Activated T-cell treated with anti-CD3 and anti-CD28 coated beads, Interleukin-2, amount 50 U/mL, for 48 hours (primary cell): ENCODE results near the gene MYH16.
"Not testable (repeated sequence)": the region's sequence is repeated elsewhere in the genome, so short reads cannot be mapped to it uniquely, and the experiment has no call there.

Experiments
- DNase-seq, 2 experiments: peaks; one replicate each; pipeline ENCODE4 v3.0.0-alpha.2; 2020

MYH16 gene

DNA sequence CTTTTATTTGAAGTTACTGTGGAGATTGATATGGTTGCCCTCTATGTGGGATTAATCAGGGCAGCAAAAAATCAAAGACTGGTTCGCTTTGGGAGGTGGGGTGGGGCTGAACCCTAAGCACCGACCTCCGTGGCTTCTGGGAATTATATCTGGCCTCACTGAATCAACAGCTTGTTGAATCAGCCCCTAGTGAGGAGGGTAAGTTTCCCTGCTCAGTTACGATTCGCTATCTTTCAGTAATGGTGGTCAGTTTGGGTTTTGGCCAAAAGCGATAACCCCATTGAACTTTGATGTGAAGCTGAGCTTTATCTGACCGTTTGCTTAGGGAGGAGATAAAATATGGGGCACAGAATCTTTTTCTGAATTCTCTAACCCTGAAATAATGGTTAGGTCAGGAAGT is 36.5 kb downstream of the MYH16 start:
- no peak for DNase-seq

DNA sequence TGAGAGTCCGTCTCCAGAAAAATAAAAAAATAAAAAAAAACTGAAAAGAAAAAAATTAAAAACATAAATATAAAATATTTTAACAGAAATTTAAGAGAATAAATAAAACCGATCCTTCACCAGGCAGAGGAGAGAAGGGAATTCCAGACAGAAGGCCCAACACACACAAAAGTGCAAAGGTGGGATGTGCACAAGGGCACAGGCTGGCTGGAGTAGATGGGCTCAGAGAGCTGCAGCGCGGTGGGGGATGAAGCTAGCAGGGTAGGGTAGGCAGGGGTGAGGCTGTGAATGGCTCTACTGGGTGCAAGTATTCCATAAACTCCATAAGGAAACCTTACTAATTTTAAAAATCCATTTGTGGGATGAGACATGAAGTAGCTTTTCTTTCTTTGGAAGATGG is 37.4 kb downstream of the MYH16 start:
- no peak for DNase-seq

DNA sequence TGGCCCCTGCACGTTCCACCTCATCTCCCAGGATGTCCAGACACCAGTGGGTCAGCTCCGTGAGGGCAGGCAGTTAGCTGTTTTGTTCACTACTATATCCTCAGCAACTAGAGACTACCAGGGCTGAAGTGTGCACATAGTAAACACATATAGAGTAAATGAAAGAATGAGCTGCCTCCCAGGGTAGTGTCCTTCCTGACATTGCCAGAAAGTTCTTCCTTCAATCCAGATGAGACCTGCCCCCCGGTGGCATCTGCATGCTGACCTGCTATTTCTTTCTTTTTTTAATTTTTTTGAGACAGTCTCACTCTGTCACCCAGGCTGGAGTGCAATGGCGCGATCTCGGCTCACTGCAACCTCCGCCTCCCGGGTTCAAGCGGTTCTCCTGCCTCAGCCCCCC is 39.1 kb downstream of the MYH16 start:
- DNase-seq = no peak

DNA sequence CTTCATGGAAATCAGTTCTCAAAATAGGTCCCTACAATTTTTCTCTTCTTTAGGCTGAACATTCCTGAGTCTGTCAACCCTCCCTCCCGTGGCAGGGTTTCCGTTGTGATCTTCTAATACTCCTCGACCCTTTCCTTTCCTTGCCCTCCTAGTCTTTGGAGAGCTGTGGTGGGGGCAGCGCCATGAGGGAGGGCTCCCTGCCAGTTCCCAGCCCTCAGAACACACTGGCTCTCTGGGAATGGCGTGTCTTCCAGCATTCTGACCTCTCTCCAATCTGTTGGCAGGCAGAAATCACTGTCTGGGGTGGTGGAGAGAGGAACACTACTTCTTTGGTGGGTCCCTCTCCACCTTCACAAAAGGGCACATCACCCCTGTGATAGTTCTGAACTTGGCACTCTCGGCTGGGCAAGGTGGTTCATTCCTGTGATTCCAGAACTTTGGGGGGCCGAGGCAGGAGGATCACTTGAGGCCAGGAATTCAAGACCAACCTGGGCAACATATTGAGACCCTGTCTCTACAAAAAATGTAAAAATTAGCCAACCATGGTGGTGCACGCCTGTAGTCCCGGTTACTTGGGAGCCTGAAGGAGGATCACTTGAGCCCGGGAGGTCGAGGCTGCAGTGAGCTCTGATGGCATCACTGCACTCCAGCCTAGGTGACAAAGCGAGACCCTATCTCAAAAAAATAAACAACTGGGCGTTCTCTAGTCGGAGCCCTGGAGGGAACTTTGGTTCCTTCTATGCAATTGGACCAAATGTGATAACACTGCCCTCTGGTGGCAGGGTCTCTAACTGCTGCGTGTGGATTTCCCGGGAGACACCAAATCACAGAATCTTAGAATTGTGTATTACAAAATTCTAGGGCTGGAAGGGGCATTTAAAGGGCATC is 39.9 kb downstream of the MYH16 start:
- peak; percentile 83 to 84 for DNase-seq

DNA sequence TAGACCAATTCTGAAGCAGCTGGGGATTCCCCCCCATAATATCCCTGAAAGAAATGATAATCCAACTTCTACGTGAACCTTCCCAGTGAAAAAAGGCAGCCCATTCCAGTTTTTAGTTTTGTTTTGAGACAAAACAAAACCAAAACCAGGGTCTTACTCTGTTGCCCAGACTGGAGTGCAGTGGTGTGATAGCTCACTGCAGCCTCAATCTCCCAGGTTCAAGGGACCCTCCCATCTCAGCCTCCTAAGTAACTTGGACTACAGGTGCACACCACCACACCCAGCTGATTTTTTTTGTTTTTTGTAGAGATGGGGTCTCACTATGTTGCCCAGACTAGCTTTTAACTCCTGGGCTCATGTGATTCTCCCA is 40.5 kb downstream of the MYH16 start:
- DNase-seq = no peak

DNA sequence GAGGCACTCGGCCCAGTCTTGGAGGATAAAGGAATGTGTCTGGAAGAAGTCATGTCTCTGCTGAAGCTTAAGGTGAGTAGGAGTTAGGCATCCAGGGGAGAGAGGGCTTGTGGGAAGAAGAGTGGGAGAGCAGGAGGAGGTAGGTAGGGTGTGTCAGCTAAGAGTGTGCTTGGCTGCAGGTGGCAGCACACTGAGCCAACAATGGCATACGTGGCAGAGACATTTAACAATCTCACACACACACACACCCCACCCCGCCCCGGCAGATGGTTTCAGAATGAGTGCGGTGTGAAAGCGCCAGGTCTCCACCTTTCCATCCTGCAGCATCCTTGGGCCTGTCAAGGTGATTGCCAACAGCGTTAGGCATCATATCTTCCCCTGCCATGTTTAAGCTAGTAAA is 41.9 kb downstream of the MYH16 start:
- peak; percentile 71 for DNase-seq

DNA sequence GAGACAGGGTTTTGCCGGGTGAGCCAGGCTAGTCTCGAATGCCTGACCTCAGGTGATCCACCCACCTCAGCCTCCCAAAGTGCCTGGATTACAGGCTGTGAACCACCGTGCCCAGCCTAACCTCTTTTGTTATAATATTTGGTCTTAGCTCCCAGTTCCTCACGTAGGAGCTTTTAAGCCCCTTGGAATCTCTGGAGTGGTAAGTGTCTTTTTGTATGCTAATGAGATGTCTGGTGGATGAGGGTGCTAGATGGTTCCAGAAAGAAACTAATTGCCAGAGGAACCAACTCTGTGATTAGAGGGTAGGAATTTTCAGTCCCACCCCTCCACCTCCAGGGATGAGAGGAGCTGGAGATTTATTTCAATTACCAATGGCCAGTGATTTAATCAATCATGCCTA is 47.7 kb downstream of the MYH16 start:
- DNase-seq = no peak

DNA sequence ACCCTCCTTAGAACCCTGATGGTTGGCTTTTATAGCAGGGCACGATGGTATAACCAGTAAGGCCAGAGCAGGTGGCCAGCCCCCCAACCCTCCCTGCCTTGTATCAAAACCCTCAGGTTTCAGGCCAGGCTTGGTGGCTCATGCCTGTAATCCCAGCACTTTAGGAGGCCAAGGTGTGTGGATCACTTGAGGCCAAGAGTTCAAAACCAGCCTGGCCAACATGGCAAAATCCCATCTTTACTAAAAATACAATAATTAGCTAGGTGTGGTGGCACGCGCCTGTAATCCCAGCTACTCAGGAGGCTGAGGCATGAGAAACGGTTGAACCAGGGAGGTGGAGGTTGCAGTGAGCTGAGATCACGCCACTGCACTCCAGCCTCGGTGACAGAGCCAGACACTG is 50.0 kb downstream of the MYH16 start:
- DNase-seq = not testable (repeated sequence)

DNA sequence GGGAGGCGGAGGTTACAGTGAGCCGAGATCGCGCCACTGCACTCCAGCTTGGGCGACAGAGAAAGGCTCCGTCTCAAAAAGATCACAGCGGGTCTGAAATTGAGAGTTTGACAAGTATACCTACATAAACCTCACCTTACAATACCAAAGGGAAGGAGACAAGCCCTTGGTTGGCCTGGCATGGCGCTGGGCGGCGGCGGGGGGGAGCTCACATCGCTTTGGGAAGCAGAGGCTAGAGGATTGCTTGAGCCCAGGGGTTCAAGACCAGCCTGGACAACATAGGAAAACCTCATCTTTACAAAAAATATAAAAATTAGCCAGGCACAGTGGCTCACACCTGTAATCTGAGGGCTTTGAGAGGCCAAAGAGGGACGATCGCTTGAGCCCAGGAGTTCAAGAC is 51.9 kb downstream of the MYH16 start:
- no peak for DNase-seq

DNA sequence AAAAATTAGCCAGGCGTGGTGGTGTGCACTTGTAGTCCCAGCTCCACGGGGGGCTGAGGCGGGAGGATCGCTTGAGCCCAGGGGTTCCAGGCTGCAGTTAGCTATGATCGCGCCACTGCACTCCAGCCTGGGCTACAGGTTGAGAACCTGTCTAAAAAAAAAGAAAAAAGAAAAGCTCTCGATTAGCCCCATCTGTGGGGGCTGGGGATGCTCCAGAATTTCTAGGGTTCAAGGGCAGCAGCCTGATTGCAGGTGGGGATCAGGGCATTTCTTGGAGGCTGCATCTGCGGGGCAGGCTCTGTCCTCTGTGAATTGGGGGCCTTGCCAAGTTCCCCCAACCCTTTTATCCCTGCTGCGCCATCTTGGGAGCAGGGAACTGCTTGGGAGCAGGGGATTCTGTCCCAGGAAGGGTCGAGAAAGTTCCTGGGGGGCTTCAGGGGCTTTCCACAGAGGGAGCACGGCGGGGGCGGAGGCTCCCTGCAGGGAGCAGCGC is 52.4 kb downstream of the MYH16 start:
- no peak for DNase-seq

DNA sequence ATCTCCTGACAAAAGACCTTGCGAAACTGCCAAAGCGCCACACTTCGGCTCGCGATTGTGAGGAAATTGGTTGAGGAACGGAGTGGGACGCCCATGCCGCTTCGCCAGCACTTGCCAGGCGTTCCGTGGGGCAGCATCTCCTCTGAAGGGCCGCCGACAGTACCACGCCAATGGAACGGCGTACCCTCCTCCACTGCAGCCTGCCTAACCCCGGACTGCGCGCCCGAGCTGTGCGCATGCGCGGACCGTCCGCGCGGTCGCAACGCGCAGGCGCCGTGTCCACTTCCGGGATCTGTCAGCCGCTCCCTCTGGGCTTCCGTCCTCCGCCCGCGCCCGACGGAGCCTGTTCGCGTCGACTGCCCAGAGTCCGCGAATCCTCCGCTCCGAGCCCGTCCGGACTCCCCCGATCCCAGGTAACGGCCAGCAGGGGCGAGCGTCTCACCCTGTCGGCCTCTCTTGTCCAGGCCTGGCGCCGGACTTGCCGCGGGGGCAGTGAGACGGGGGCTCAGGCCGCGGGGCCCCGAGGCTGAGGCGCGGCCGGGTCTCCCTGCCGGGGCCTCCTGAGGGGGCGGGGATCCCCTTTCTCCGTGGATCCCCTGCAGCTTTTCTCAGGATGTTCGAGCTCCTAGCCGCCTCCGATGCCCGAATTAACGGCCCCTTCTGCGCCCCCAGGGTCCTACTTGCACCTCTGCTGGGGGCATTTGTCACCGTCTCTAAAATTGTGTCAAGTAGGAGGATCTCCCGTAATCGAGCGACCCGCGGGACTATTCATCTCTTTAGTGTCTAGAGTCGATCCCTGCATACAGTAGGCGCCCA is 53.2 kb downstream of the MYH16 start, which contains the start of gene ARPC1A:
ARPC1A (plus strand) TSS at position 307 of the 816 bp plus-strand sequence. CDS start 7,456 bp downstream, outside the sequence.
- DNase-seq = peak; percentile 94 to 96

DNA sequence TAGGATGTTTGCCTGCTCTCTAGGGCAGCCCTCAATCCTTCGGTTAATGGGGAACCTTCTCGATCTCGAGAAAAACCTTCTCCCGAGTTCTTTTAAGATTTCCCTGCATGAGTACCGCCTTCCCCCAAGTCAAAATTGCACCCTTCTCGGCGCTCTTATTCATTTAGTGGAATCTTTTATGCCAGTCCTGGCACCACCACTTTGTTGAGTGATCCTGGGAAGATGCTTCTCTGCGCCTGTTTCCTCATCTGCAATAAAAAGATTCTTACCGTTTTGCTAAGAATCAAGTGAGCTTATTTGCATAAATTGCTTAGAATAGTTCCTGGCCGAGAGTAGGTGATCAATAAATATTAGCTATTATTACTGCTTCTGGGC is 53.8 kb downstream of the MYH16 start:
- DNase-seq = no peak

DNA sequence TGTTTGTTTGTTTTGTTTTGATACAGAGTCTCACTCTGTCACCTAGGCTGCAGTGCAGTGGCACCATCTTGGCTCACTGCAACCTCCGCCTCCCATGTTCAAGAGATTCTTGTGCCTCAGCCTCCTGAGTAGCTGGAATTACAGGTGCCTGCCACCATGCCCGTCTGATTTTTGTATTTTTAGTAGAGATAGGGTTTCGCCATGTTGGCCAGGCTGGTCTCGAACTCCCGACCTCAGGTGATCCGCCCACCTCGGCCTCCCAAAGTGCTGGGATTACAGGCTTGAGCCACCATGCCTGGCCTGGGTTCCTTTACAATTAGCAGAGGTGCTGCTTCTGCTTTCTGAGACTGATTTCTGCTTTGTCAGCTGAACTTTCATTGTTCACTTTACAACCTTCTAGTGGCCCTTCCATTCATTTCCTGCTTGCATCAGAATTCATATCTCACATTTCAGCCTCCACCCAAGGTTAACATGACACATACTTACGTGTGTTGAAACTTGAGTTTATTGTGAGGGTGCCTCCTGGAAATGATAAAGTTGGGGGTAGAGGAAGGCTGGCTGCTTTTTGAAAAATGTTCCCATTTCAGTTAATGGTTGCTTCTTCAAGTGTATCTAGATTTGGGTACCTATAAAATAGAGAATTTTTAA is 57.8 kb downstream of the MYH16 start:
- DNase-seq = peak; percentile 45 to 53

DNA sequence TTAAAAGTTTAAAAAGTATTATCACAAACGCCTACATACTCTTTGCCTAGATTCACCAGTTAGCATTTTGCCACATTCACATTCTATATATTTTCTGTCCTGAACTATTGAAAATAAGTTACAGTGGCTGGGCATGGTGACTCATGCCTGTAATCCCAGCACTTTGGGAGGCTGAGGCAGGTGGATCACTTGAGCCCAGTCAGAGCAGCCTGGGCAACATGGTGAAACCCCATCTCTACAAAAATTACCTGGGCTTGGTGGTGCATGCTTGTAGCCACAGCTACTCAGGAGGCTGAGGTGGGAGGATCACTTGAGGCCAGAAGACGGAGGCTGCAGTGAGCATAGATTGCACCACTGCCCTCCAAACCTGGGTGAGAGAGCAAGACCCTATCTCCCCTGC is 58.4 kb downstream of the MYH16 start:
- peak in 1 of 2 experiments; percentile 41 for DNase-seq

DNA sequence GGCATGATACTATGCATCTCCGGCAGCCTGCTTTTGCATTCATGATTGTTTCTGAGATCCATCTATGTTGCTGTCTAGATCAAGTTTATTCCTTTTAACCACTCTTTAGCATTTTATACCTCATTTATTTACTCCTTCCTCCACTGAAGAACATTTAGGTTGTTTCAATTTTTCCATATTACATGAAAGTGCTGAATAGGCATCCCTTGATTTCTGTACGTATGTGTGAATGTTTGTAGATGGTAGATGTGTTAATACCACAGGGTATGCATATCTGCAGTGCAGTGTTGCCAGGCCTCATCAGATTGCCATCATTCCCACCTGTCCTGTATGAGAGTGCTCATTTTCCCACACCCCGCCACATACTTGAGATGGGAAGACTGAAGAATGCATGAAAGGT is 67.0 kb downstream of the MYH16 start:
- DNase-seq = no peak

DNA sequence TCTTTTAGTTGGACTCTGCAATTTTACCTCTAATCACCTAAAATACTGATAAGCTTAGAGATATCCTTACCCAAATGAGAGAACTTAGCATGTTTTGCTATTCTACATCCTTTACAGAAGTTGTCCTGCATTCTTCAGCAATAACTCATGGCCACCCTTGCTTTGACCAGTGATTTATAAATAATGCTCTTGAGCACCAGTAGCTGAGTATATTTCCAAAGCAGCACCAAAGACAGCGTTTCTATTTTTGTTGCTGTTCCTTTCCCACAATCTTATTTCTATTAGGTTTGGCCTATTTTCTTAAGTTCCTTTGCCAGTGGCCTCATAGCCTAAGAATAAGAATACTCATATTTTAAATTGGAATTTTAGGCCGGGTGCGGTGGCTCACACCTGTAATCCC is 68.0 kb downstream of the MYH16 start:
- DNase-seq = no peak

DNA sequence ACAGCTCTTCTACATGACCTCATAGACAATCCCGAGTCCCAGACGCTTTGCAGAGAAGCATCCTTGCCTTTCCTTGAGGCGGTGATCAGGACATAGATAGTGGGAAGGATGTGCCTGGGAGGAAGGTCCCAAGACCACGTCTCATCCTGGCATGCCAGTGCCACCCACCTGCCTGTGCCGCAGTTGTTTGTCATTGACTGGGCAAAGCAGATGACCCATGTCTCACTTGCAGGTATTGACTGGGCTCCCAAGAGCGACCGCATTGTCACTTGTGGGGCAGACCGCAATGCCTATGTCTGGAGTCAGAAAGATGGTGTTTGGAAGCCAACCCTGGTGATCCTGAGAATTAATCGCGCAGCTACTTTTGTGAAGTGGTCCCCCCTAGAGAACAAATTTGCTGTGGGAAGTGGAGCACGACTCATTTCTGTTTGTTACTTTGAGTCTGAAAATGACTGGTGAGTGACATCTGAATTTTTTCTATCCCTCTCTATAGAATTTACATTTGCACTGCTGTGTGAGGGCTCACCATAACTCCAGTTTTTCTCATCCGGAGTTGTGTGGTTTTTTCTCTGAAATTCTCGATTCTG is 71.5 kb downstream of the MYH16 start:
- no peak for DNase-seq

DNA sequence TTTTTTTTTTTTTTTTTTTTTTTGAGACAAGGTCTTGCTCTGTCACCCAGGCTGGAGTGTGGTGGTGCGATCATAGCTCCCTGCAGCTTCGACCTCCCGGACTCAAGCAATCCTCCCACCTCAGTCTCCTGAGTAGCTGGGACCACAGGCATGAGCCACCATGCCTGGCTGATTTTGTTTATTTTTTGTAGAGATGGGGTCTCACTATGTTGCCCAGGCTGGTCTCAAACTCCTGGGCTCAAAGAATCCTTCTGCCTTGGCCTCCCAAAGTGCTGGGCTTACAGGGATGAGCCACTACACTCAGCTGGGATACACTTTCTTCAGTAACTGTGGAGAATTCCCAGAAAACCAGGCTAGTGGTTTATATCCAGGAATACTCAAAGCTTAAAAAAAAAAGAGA is 78.0 kb downstream of the MYH16 start:
- not testable (repeated sequence) for DNase-seq

DNA sequence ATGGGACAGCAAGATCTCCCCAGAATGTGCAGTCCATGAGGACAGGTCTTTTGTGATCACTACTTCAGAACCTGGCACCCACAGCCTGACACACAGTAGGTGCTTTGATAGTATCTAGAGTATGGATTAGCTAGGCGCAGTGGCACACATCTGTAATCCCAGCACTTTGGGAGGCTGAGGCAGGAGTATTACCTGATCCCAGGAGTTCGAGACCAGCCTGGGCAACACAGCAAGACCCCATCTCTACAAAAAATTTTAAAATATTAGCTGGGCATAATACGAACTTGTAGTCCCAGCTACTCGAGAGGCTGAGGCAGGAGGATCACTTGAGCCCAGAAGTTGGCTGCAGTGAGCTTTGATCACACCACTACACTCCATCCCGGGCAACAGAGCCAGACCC is 79.6 kb downstream of the MYH16 start:
- DNase-seq = no peak

DNA sequence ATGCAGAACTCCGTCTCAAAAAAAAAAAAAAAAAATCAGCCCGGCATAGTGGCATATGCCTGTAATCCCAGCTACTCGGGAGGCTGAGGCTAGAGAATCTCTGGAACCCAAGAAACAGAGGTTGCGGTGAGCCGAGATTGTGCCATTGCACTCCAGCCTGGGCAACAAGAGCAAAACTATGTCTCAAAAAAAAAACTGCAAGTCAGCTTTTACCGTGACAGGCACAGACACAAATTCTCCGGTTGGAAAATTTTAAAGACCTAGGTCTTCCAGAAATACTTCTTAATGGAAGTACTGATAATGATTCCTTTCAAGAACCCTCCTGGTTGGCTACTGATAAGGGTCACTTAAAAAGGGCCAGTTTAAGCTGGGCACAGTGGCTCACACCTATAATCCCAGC is 82.5 kb downstream of the MYH16 start:
- no peak for DNase-seq

DNA sequence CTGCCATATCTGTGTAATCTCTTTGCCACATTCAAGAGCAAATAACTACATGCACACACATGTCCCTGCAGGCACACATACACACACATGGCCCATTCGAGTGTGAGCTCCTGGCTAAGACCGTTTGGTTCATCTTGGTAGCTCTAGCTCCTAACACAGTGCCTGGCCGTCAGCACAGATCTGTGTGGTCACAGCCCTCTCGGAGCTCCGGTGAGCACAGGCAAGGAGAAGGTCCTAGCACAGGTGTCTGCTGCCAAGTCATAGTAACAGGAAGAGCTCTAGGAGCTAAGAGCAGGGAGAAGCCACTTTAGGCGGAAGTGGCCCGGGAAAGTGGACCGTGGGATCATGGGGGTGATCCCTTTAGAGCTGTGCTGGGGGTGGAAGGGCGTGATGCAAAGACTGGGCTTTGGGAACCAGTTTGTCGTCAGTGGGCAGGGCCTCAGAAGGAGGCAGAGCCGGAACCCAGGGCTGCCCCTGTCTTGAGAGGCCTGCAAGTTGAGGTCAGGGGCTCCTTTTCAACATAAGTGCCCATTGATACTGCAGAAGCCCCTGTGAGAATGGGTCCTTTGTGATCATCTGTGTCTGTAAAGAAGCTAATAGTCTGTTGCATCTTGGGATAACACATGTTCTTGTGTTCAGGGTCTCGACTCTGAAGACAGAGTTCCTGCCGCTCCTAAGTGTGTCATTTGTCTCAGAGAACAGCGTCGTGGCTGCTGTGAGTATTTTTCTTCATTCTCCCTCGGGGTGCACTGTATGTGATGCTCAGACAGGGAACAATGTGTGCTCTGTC is 85.3 kb downstream of the MYH16 start:
- no peak for DNase-seq

DNA sequence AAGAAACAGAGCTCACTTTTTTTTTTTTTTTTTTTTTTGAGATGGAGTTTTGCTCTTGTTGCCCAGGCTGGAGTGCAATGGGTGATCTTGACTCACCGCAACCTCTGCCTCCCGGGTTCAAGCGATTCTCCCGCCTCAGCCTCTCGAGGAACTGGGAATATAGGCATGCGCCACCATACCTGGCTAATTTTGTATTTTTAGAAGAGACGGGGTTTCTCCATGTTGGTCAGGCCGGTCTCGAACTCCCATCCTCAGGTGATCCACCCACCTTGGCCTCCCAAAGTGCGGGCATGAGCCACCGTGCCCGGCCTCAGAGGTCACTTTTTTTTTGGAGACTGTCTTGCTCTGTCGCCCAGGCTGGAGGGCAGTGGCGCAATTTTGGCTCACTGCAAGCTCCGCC is 85.9 kb downstream of the MYH16 start:
- not testable (repeated sequence) for DNase-seq
